ENCODE measurements around the gene AP2B1.

Gene AP2B1

DNA sequence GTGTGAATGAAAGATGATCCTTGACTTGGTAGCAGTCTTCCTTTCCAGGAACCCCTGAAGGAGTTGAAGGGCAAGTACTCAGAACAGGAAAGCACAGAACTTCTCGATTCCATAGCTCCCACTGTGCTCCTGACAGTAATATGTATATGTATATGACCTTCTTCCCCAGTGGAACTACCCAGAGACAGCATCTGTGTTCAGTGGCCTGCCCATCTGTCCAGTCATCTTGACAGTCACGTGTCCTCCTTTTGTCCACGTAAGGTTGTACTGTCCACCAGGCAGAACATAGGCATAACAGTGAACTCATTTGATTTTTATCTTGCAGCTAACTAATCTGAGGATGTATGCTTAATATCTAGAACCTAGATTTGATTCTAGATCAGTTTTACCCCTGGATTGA lies 106.5 kb downstream of the AP2B1 start:
- TF ChIP-seq, protein P1, sequence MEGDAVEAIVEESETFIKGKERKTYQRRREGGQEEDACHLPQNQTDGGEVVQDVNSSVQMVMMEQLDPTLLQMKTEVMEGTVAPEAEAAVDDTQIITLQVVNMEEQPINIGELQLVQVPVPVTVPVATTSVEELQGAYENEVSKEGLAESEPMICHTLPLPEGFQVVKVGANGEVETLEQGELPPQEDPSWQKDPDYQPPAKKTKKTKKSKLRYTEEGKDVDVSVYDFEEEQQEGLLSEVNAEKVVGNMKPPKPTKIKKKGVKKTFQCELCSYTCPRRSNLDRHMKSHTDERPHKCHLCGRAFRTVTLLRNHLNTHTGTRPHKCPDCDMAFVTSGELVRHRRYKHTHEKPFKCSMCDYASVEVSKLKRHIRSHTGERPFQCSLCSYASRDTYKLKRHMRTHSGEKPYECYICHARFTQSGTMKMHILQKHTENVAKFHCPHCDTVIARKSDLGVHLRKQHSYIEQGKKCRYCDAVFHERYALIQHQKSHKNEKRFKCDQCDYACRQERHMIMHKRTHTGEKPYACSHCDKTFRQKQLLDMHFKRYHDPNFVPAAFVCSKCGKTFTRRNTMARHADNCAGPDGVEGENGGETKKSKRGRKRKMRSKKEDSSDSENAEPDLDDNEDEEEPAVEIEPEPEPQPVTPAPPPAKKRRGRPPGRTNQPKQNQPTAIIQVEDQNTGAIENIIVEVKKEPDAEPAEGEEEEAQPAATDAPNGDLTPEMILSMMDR (IDR thresholded peaks at IDR 0.05) = no peak
- Histone ChIP-seq H3K4me1 (peaks cover 32% of the 10 kb centered on the region), H2AFZ (no peak overlapping the region), H3K4me3 (ENCODE audit: low read depth, low read length) (no peak overlapping the region), H3K9me3 (ENCODE audit: control insufficient read depth, low read length) (no peaks in the 10 kb centered on the region), H3K9ac (no peak overlapping the region), H3K79me2 (peaks cover 21% of the 10 kb centered on the region), H3K27me3 (ENCODE audit: control insufficient read depth, insufficient read depth, low read length) (no peaks in the 10 kb centered on the region), H3K27ac (peak overlapping the region; percentile 4), H3K36me3 (ENCODE audit: control insufficient read depth, insufficient read depth, low read length) (no peaks in the 10 kb centered on the region), H3K4me2 (ENCODE audit: low read length) (no peak overlapping the region)

DNA sequence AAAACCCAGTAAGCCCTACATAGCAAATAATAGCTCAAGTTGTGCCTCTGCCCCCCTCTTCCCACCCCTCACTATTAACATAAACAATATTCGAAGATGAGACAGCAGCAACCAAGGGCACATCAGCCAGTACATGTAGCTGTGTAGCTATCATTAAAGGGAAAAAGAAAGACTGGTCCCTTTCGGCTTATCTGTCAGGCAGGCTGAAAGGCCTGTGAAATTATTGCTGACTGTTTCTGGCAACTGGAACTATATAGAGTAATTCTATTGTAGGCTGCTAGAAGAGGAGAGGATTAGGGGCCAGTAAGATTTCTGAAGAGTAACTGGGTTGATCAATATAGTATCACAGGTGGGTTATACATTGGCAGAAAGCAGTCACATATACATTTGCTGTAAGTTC lies 107.8 kb downstream of the AP2B1 start:
- Histone ChIP-seq H3K4me1 (peaks cover 34% of the 10 kb centered on the region), H3K4me2 (ENCODE audit: low read length) (peak overlapping the region; percentile 3), H3K9me3 (ENCODE audit: control insufficient read depth, low read length) (no peaks in the 10 kb centered on the region), H2AFZ (no peak overlapping the region), H3K27ac (no peak overlapping the region), H3K27me3 (ENCODE audit: control insufficient read depth, insufficient read depth, low read length) (no peaks in the 10 kb centered on the region), H3K36me3 (ENCODE audit: control insufficient read depth, insufficient read depth, low read length) (no peaks in the 10 kb centered on the region), H3K4me3 (ENCODE audit: low read depth, low read length) (no peak overlapping the region), H3K79me2 (peaks cover 29% of the 10 kb centered on the region), H3K9ac (no peak overlapping the region)
- TF ChIP-seq, protein P1 (IDR thresholded peaks at IDR 0.05) = no peak

DNA sequence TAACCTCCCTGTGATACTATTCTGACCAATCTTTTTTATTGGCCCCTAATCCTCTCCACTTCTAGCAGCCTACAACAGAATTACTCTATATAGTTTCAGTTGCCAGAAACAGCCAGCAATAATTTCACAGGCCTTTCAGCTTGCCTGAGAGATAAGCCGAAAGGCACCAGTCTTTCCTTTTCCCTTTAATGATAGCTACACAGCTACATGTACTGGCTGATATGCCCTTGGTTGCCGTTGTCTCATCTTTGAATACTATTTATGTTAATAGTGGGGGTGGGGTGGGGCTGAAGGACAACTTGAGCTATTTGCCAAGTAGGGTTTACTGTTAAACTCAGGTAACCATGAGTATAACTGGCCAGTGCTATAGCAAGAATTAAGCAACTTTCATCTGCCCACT lies 108.5 kb downstream of the AP2B1 start:
- no peaks in the 10 kb centered on the region for H3K36me3 ChIP-seq (ENCODE audit: control insufficient read depth, insufficient read depth, low read length)

DNA sequence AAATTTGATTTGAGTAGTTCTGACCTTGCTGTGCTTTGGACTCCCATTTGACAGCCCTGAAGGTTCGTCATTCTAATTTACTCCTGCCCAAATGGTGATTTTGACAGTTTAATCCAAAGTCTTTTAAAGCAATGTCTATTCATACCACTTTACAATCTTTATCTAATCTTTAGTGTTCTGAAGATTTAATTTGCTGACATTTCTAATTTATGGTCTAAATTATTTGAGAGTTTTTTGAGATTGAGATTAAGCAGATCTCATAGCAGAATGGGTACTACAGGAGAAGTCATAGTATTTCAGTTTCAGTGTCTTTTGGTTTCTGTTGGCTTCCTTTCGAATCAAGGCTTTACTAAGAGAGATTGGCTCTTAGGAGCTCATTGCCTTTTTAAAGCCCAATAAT lies 111.7 kb downstream of the AP2B1 start:
- Histone ChIP-seq H3K4me3 (ENCODE audit: low read depth, low read length) (no peak overlapping the region), H3K27me3 (ENCODE audit: control insufficient read depth, insufficient read depth, low read length) (no peaks in the 10 kb centered on the region)

More for the DNA sequence above, 108.5 kb downstream of the AP2B1 start:
- Histone ChIP-seq H3K9me3 (ENCODE audit: control insufficient read depth, low read length) (no peaks in the 10 kb centered on the region), H3K27ac (no peak overlapping the region), H3K4me2 (ENCODE audit: low read length) (no peak overlapping the region), H3K4me1 (peaks cover 35% of the 10 kb centered on the region), H2AFZ (no peak overlapping the region), H3K9ac (no peak overlapping the region), H3K4me3 (ENCODE audit: low read depth, low read length) (no peak overlapping the region), H3K27me3 (ENCODE audit: control insufficient read depth, insufficient read depth, low read length) (no peaks in the 10 kb centered on the region), H3K79me2 (peaks cover 30% of the 10 kb centered on the region)
- TF ChIP-seq, protein P1 (IDR thresholded peaks at IDR 0.05) = no peak

DNA sequence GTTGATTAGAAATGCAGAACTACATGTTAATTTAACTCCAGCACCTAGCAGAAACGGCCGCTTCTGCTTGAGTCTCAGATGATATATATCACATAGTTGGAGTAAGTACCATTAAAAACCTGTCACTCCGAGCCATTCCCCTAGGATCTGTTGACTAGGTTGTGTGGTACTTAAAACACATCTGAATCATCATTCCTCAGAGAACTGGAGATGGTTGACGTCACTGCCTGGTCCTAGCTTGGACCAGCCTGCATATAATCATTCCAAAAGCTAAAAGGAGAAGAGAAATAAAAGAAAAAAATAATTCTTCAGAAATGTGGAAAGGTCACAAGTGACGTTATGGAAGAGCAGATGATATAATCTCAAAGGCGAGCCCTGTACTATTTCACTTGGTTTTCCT lies 113.0 kb downstream of the AP2B1 start:
- Histone ChIP-seq H3K27me3 (ENCODE audit: control insufficient read depth, insufficient read depth, low read length) (no peaks in the 10 kb centered on the region), H3K9me3 (ENCODE audit: control insufficient read depth, low read length) (no peaks in the 10 kb centered on the region), H3K36me3 (ENCODE audit: control insufficient read depth, insufficient read depth, low read length) (no peaks in the 10 kb centered on the region), H3K4me1 (peaks cover 25% of the 10 kb centered on the region), H2AFZ (no peak overlapping the region), H3K27ac (no peak overlapping the region), H3K79me2 (peaks cover 28% of the 10 kb centered on the region), H3K9ac (no peak overlapping the region), H3K4me2 (ENCODE audit: low read length) (no peak overlapping the region), H3K4me3 (ENCODE audit: low read depth, low read length) (no peak overlapping the region)
- TF ChIP-seq, protein P1 (IDR thresholded peaks at IDR 0.05) = no peak

More for the DNA sequence above, 111.7 kb downstream of the AP2B1 start:
- Histone ChIP-seq H2AFZ (no peak overlapping the region), H3K9ac (no peak overlapping the region), H3K27ac (no peak overlapping the region), H3K36me3 (ENCODE audit: control insufficient read depth, insufficient read depth, low read length) (no peaks in the 10 kb centered on the region), H3K79me2 (peaks cover 26% of the 10 kb centered on the region), H3K4me2 (ENCODE audit: low read length) (no peak overlapping the region), H3K9me3 (ENCODE audit: control insufficient read depth, low read length) (no peaks in the 10 kb centered on the region), H3K4me1 (peaks cover 32% of the 10 kb centered on the region)
- TF ChIP-seq, protein P1 (IDR thresholded peaks at IDR 0.05) = no peak

Measured in parathyroid adenoma (tissue), 2 donors.